NB4 (cell line): Measurements from ENCODE around the gene PRR23E.

ENCODE experiments used
- POLR2A ChIP-seq: IDR thresholded peaks from 2 replicates; pipeline ENCODE4 v1.6.1; 2011; ENCODE audit warnings: mild to moderate bottlenecking; ENCODE audit not compliant: insufficient read length; ENCODE audit errors: extremely low read depth
- TF ChIP-seq, protein P1 (sequence below): IDR thresholded peaks from one replicate; pipeline ENCODE4 v1.5.1; 2012; ENCODE audit warnings: low read depth, low read length

DNA sequence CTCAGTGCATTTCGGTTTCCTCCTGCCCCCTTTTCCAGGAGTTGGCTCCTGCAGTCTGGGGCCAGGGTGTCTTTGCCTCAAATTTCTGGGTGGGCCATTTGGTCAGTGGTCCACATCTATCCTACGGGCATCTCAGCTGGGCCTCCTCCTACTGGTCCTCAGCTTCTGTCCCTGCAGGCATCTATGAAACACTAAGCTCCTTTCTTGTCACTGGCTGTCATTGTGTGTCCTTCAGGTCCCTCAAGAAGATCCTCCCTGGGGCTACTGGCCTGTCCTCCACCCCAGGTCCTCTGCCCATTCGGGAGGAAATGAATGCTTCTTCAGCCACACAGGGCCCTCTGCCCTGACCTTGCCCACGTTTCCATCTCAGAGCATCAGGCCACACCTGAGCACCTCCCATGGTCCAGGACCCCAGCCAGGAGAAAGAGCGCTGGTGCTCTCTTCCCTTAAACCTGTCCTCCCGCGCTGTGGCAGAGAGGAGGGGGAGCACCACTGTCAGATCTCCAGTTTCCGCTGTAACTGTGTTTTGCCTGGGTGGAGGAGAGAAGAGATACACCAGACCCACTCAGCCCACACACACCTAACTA lies 1.8 kb downstream of the PRR23E start:
- TF ChIP-seq, protein P1, sequence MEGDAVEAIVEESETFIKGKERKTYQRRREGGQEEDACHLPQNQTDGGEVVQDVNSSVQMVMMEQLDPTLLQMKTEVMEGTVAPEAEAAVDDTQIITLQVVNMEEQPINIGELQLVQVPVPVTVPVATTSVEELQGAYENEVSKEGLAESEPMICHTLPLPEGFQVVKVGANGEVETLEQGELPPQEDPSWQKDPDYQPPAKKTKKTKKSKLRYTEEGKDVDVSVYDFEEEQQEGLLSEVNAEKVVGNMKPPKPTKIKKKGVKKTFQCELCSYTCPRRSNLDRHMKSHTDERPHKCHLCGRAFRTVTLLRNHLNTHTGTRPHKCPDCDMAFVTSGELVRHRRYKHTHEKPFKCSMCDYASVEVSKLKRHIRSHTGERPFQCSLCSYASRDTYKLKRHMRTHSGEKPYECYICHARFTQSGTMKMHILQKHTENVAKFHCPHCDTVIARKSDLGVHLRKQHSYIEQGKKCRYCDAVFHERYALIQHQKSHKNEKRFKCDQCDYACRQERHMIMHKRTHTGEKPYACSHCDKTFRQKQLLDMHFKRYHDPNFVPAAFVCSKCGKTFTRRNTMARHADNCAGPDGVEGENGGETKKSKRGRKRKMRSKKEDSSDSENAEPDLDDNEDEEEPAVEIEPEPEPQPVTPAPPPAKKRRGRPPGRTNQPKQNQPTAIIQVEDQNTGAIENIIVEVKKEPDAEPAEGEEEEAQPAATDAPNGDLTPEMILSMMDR: no peak
- TF ChIP-seq POLR2A: no peak
